Hematopoietic multipotent progenitor cell treated with erythropoietin and hydrocortisone succinate and interleukin-3 and kit ligand, for 4 days (in vitro differentiated cells): ENCODE measurements around the gene CD164L2.
"Not testable (repeated sequence)": the region's sequence is repeated elsewhere in the genome, so short reads cannot be mapped to it uniquely, and the experiment has no call there.

ENCODE experiments used
- DNase-seq: peaks from one replicate; pipeline ENCODE4 v3.0.0-alpha.2; 2015

CD164L2 gene

DNA sequence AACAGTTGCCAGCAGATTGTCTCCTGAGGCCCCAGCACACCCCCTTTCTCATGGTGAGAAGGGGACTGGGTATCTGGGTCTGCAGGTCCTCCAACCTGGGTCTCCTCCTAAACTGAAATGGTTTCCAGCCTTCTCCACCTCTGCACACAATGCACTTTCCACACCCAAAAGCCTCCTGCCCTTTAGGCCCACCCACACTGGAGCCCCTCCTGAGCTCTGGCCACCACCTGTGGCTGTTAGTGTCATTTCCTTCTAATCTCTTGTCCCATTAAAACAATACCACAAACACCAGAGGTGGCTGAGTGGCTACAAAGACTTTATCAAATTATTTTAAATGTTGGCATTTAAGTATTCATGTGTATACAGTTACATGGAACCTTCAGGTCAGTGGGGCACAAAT, 20.8 kb upstream of the CD164L2 start:
- peak; percentile 37 for DNase-seq

GRCh38 chr1:27403065-27403726, 20.1 kb upstream of the CD164L2 start:
- peak; percentile 83 for DNase-seq

DNA sequence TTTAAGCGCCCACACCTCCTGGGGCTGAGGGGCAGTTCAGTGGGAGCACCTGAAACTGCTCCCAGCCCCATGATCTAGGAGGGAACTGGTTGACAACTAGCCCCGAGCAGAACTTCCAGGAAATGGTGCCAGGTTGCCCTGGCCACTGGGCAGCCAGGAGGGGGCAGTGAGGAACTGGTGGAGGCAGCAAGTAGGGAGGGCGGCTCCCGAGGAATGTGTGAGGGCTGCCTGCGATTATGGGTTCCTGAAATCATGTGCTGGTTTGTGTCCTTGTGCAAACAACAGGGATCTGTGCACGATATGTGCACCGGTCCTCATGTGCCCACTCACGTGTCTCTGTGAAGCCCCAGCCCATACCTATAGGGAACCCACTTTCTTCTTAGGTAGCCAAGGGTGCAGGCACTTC, 19.2 kb upstream of the CD164L2 start:
- peak; percentile 85 for DNase-seq

DNA sequence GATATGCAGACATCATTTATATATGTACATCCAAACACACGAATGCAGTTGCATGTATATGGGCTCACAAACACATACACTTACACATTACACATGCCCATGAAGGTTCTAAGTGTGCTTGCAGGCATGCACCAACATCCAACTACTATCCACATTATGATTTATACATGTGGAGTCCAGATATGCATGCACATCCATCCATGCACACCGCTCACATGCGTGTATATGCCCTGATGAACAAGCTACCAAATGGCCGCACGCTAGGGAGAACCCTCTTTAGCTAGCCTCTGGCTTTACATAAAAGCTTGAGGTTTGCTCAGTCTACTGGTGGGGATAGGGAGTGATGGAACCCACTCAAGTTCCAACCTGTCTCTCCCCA, 17.8 kb upstream of the CD164L2 start:
- no peak for DNase-seq

GRCh38 chr1:27400082-27400962, 17.2 kb upstream of the CD164L2 start:
- no peak for DNase-seq

DNA sequence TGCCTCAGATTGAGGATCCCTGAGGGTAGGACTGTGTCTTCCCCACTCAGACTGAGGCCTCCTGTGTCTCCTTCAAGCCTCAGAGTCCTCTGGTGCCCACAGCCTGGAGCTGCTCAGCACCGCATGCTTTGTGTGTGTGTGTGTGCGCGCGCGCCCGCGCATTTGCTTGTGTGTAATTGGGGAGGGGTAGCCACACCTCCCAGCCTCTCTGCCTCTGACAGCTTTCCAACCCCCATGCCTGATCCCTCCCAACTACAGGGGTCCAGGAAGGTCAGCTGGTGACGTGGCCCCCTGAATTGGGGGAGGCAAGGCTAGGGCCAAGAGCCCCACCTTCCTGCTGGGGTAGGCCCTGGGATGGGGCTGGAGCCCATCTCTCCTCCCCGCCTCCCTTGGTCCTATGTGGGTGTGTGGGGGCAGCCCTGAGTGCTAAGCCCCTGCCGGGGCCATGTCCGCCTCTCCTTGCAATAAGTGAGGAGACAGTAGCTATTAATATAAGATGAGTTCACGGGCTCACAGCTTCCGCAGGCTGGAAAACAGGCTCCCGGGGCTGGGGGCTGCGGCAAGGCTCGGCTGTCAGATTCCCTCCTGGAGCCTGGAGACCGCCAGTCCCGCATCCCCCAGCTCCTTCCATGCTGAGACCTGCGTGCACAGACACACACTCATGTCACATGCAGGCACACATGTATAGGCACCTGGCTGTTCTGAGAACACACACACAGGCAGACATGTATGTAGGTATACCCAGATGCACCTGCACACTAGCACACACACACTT, 16.3 kb upstream of the CD164L2 start:
- DNase-seq: no peak

DNA sequence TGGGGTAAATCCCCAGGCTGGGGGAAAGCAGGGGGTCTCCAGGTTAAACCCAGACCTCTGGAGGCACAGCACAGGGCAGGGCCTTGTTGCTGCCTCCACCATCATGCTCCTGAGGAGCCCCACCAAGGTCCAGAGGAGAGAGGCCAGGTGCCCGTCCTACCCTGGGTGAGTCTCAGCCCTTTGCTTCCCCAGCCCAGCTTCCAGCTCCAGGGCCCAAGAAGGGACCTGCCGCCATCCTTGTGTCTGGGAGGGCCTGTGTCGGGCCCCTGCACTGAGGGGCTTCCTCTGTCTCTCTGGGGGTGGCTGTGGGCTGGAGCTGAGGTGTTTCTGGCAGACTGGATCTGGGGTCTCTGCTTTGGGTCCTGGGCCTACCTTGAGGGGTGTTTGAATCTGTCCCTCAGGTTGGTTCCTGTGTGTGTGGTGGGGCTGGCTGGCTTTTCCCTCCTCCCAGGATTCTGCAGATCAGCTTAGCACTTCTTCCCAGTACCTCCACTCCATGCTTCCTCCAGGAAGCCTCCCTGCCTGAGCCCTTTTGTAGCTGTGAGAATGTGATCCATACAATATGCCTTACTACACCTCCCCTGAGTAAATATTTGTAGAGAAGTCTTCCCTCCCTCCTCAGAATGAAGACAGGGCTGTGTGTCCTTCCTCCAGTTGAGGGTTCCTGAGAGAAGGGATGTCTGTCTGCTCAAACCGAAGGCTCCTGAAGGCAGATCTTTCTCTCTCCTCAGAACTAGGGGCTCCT, 15.4 kb upstream of the CD164L2 start:
- no peak for DNase-seq

DNA sequence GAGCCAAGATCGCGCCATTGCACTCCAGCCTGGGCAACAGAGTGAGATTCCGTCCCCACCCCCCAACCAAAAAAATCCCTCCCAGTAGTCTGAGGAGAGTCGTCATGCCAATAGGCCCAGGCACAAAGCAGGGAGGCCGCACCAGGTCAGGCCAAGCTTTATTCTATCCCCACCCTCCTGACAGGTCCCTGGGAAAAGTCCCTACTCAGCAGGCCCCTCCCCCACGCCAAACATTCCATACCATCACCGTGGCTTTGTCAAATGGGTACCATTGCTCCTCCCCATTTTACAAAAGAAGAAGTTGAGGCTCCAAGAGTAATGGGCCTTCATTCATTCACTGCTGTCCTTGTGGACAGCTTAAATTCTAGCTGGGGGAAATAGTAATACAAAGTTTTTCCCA, 14.6 kb upstream of the CD164L2 start:
- no peak for DNase-seq

- no peak for DNase-seq
These were observed 14.0 kb upstream of the CD164L2 start for GRCh38 chr1:27397110-27397509.

DNA sequence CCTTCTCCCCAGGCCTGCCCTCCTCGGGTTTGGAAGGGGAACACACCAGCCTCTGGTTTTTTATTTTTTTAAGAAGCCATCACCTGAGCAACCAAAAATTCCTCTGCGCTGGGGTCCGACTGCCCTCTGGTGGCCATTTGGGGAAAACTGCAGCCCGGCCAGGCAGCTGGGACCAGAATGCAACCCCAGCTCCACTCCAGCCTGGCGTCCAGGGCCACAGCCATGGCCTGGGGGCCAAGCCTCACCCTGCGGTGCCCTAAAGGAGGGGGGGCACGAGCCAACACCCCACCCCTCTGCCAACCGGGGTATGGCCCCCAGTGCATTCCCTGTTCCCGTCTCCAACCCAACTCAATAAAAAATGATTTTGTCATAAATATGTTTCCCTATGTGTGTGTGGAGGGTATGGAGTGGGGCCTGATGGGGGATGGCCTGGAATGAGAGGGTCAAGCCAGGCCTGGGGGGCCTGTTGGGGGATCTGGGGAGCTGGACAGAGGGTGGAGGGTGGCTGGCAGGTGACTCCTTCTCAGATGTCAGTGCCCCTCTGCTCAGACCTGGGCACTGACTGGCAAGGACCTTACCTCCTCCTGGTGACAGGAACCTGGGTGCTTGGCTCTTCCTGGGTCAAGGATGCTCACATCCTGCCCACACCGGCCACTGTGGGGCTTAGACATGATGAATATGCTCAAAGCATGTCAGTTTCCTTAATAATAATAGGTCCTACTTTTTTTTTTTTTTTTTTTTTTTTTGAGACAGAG, 12.5 kb upstream of the CD164L2 start:
- peak; percentile 87 for DNase-seq

- DNase-seq: no peak
These were observed 11.8 kb upstream of the CD164L2 start for GRCh38 chr1:27394925-27395324.

- DNase-seq: no peak
These were observed 11.1 kb upstream of the CD164L2 start for GRCh38 chr1:27394282-27394658.

- no peak for DNase-seq
These were observed 10.6 kb upstream of the CD164L2 start for GRCh38 chr1:27393641-27394281.

DNA sequence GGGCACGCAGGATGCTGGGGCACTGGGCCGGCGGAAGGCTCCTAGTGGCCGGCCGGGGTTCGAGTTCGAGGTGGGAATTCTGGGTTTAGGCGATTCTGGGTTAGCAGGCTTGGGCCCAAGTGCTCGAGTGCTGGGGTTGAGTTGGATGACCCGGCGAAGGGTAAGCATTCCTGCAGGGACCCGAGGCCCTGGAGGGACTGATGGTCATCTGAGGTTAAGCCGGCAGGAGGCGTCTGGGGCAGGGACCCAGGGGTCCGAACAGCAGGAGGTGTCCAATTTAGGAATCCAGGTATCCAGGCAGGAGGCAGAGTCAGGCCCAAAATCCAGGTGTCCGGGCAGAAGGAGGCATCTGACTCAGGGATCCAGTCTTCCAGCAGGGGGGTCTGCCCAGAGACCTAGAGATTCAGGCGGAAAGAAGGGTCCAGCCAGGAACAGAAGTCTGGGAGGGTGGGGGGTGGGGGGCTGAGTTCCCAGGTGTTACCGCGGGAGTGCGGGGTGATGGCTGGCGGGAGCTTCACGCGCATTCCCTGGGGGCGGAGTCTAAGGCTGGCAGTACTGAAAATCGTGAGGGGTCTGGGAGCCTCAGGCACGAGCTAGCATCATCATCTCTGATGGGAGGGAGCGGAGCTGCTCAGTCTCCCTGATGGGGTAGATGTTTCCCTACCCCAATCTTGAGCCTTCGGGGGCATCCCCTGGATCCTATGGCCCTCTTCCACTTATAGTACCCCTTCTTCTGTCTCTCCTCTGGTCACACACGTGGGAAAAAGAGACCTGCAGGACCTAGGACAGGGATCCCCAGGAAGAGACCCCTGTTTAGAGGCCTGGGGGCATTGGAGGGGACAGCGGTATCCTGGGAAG, 9.9 kb upstream of the CD164L2 start:
- DNase-seq: no peak

DNA sequence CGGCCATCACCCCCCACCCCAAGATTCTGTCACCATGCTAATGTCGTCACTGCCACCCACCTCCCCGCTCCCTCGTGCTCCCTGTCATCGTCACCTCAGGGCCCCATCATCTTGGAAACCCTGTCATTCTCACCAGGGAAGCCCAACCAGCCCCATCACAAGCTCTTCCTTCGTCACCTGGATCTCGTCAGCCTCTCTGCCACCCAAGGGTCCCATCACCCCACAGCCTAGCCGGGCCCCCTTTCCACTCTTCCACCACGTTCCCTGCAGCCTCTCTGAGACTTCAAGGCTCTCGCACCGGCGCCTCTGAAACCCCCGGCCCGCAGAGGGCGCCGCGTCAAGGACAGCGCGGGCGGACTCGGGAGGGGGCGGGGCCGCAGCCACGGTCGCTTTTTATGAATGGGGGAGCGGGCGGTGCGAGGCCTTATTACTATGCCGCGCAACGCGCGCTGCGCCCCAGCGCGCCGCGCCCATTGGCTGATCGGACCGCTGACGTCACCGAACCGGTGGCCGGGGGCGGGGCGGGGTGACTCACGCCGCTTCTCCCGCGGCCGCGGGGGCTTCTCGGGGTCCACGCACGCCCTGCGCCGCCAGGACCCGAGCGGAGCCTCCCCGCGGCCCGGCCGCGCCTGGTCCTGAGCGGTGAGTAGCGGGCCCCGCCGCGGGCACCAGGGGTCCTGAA, 9.1 kb upstream of the CD164L2 start, which contains the start of gene GPR3:
GPR3 (plus strand) TSS at position 527 of the 682 bp plus-strand sequence. CDS start 1,177 bp downstream, outside the sequence.
- peak; percentile 97 for DNase-seq

- peak; percentile 66 for DNase-seq
These were observed 8.5 kb upstream of the CD164L2 start for GRCh38 chr1:27391511-27392095.

DNA sequence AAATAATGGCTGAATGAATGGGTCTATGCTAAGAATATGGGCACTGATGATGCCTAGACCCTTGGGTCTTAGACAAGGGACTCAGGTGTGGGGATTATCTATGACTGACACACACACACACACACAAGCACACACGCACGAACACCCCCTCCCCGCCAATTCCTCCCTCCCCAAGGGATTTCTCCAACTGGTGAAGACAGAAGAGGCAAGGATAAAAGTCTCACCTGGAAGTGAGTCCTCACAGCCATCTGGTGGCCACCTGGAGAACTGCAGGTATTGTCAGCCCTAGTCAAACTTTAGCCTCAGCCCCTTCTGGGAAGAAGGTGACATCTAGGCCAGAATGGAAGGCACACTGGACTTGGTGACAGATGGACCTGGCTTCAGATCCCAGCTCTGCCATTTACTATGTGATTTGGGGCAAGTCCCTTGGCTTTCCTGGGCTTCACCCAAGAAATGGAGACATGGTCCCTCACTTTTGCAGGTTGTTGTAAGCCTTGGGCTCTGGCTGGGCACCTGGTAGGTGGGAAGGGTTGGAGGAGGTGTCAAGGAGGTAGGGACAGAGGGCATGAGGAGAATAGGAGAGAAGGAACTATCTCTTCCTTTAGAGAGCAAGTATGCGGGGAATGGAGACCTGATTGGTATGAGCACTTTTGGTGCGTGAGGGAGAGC, 5.3 kb upstream of the CD164L2 start:
- peak; percentile 64 for DNase-seq

- not testable (repeated sequence) for DNase-seq
These were observed 1.7 kb upstream of the CD164L2 start for GRCh38 chr1:27384797-27385196.

DNA sequence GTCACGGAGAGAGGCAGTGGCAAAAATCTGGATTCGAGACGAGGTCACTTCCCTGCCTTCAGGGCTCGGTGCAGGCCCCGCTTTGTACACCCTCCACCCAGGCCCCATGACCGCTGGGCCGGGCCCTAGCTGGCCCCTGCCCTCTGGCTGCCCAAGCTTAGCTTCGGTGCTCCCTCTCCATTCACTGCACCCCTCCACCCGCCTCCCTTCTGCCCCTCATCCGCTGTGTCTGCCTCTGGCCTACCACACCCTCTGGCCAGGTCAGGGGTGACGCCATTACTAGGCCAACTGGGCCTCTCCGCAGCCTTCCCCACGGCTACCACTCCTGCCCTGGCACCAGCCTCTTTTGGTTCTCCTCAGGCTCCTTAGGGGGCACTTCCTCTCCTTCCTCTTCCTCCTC, 528 bp upstream of the CD164L2 start:
- DNase-seq: no peak
